HepG2 (cell line): ENCODE data around the gene MPIG6B. TPM values are rescaled to one million over a fixed set of nuclear protein-coding genes. Genes with fewer than 3 reads are reported as not detected.

Experiments used
- ATAC-seq: fragments of 200-7000 bp; cut with Tn5 transposase; 3 replicates; pipeline ENCODE4 v1.9.1; 2020; ENCODE audit warnings: mild to moderate bottlenecking, moderate library complexity
- BruUV-seq: library from RNA; stranded (reverse); fragments of 400-500 nt; replicated peaks from 2 replicates; lab custom pipeline; 2021; lab: Mats Ljungman, UMichigan
- CTCF ChIA-PET: fragments of 300-600 bp; formaldehyde crosslinking; extraction: SDS; loops from one replicate; lab custom pipeline; 2021; ENCODE audit warnings: low total read pairs, inconsistent platforms, low intra/inter-chr PET ratio; lab: Yijun Ruan, JAX
- POLR2A ChIA-PET: fragments of 350-600 bp; sonication (Branson Sonifier 250); formaldehyde crosslinking; loops from one replicate; lab custom pipeline; 2020; ENCODE audit warnings: antibody characterized with exemption, inconsistent platforms; lab: Yijun Ruan, JAX
- DNase-seq: peaks from one replicate; pipeline ENCODE4 v3.0.0-alpha.2; 2015; ENCODE audit warnings: low spot score
- FAIRE-seq: peaks from 3 replicates; lab custom pipeline; 2011; peaks lifted over from hg19 to GRCh38; lab: Jason Lieb, UNC
- H2AFZ ChIP-seq: one replicate; pipeline ENCODE4 v1.6.1; 2011; ENCODE audit warnings: low read length, inconsistent platforms
- H3K27ac ChIP-seq: fragments of 300-600 bp; 3 replicates; pipeline ENCODE4 v1.8.0; 2011; ENCODE audit warnings: mixed run types, mild to moderate bottlenecking, mixed read lengths, low read length, inconsistent platforms; ENCODE audit not compliant: insufficient read depth; ENCODE audit errors: extremely low read length
- H3K27me3 ChIP-seq, 2 experiments: fragments of 200-600 bp in 1 of 2; 2 replicates in 1 of 2; 3 replicates in 1 of 2; pipeline versions ENCODE4 v1.6.0 to v1.8.0; 2011; ENCODE audit warnings: low read length in 2 of 2, mild to moderate bottlenecking in 2 of 2, moderate library complexity in 2 of 2, inconsistent platforms in 1 of 2; ENCODE audit not compliant: insufficient read depth in 2 of 2, control insufficient read depth in 1 of 2
- H3K36me3 ChIP-seq, 2 experiments: fragments of 200-600 bp in 1 of 2; replicated peaks in 1 of 2; 2 replicates in 1 of 2; 3 replicates in 1 of 2; pipeline versions ENCODE4 v1.5.1 to v1.8.0; 2011; ENCODE audit warnings: low read length in 2 of 2, inconsistent platforms in 1 of 2; ENCODE audit not compliant: insufficient read depth in 2 of 2, control insufficient read depth in 1 of 2
- H3K4me1 ChIP-seq: 2 replicates; pipeline ENCODE4 v1.5.1; 2012; ENCODE audit warnings: low read length, inconsistent platforms; ENCODE audit not compliant: insufficient read depth
- H3K4me2 ChIP-seq: 2 replicates; pipeline ENCODE4 v1.6.0; 2011; ENCODE audit warnings: low read depth, low read length, inconsistent platforms
- H3K4me3 ChIP-seq, 3 experiments: fragments of 200-600 bp in 1 of 3; sonication (generic), shearing (Covaris generic) in 1 of 3; replicated peaks in 1 of 3; 2 replicates each; pipeline ENCODE4 v1.5.1; 2011 to 2016; ENCODE audit warnings: low read length in 3 of 3, inconsistent platforms in 2 of 3, low read depth in 2 of 3, mild to moderate bottlenecking in 2 of 3, control low read depth in 1 of 3, mixed read lengths in 1 of 3; ENCODE audit not compliant: insufficient read depth in 1 of 3
- H3K79me2 ChIP-seq: one replicate; pipeline ENCODE4 v1.6.1; 2011; ENCODE audit warnings: low read length, inconsistent platforms; ENCODE audit not compliant: insufficient read depth
- H3K9ac ChIP-seq: 2 replicates; pipeline ENCODE4 v1.6.0; 2011; ENCODE audit warnings: mild to moderate bottlenecking, low read depth, low read length, inconsistent platforms; ENCODE audit not compliant: insufficient read depth
- H3K9me3 ChIP-seq: 2 replicates; pipeline ENCODE4 v1.5.1; 2012; ENCODE audit warnings: mild to moderate bottlenecking, low read length
- H4K20me1 ChIP-seq: 2 replicates; pipeline ENCODE4 v1.6.0; 2011; ENCODE audit warnings: inconsistent platforms, mild to moderate bottlenecking, low read length, moderate library complexity; ENCODE audit not compliant: insufficient read depth
- ELK4 ChIP-seq: sonication (generic); formaldehyde crosslinking; IDR thresholded peaks from 2 replicates; pipeline ENCODE4 v1.9.0; 2021; ENCODE audit warnings: missing genetic modification reagents, borderline replicate concordance
- HIC2 ChIP-seq: sonication (generic); formaldehyde crosslinking; IDR thresholded peaks from 2 replicates; pipeline ENCODE4 v1.9.0; 2022; ENCODE audit warnings: low read depth, missing genetic modification reagents
- KMT2A ChIP-seq: sonication (generic); formaldehyde crosslinking; IDR thresholded peaks from 2 replicates; pipeline ENCODE4 v1.4.0; 2020; ENCODE audit warnings: missing genetic modification reagents
- RFXANK ChIP-seq: IDR thresholded peaks from 2 replicates; pipeline ENCODE4 v1.6.1; 2016
- SALL1 ChIP-seq: sonication (generic); formaldehyde crosslinking; IDR thresholded peaks from 2 replicates; pipeline ENCODE4 v1.8.0; 2022; ENCODE audit warnings: mild to moderate bottlenecking, missing genetic modification reagents
- ZBTB20 ChIP-seq: sonication (generic); formaldehyde crosslinking; IDR thresholded peaks from 2 replicates; pipeline ENCODE4 v1.8.1; 2023; ENCODE audit warnings: missing genetic modification reagents, low read depth, mild to moderate bottlenecking, borderline replicate concordance
- ZBTB42 ChIP-seq: sonication (generic); formaldehyde crosslinking; IDR thresholded peaks from 2 replicates; pipeline ENCODE4 v1.5.0; 2020; ENCODE audit warnings: mild to moderate bottlenecking, missing genetic modification reagents
- ZNF430 ChIP-seq: sonication (generic); formaldehyde crosslinking; IDR thresholded peaks from 2 replicates; pipeline ENCODE4 v1.9.0; 2021; ENCODE audit warnings: mild to moderate bottlenecking, missing genetic modification reagents
- WGBS: methylation state at CpG from one replicate; pipeline ENCODE4 v1.1.6; 2017; ENCODE audit warnings: low lambda C conversion rate; 5-methylcytosine and 5-hydroxymethylcytosine counted together
- in situ Hi-C: cut with HindIII; loops from 2 replicates; pipeline ENCODE4 v1.10.0; 2017; ENCODE audit warnings: low pct_unique_long_range_greater_than_20kb; ENCODE audit not compliant: extremely low pct_ligation_motif_present
- intact Hi-C: fragments of 100-400 bp; cut with micrococcal nuclease; formaldehyde crosslinking; loops from one replicate; pipeline ENCODE4 v1.10.0; 2022; ENCODE audit not compliant: unreplicated experiment
- polyA plus RNA-seq, 8 experiments: library from polyadenylated mRNA; depleted of rRNA in 3 of 8; stranded (reverse) in 7 of 8; unstranded in 1 of 8; fragments of >200 nt; fragmentation: Illumina TruSeq in 4 of 8; extraction: Trizol in 4 of 8; gene quantifications; 2 replicates each; pipeline versions ENCODE4 v1.2.1 to v1.2.3, GENCODE V29; 2011 to 2016; ENCODE audit warnings: low read depth in 4 of 8, missing spikeins in 1 of 8, mixed read lengths in 1 of 8; ENCODE audit not compliant: insufficient read depth in 1 of 8
- total RNA-seq, 5 experiments: library from RNA; depleted of rRNA; stranded (reverse); fragments of >200 nt; fragmentation: Illumina TruSeq; extraction: Trizol; gene quantifications; 2 replicates each; pipeline ENCODE4 v1.2.3, GENCODE V29; 2016; ENCODE audit warnings: low read depth in 1 of 5

The MPIG6B gene
- total and polyA plus RNA-seq, 2 of the 13 experiments (the other 11 are each of a cell fraction or from before 2014, with no cell fraction given) = not detected

GRCh38 chr6:31701666-31702404 lies 21.3 kb upstream of the MPIG6B start (continued):
- TF ChIP-seq HIC2 (CRISPR knock-in tag) (no peak), SALL1 (CRISPR knock-in tag) (0 out of 2 replicates have a peak, but pooled peaks have one; percentile 10), ZBTB20 (CRISPR knock-in tag) (no peak), ZNF430 (CRISPR knock-in tag) (0 out of 2 replicates have a peak, but pooled peaks have one; percentile 12), ELK4 (CRISPR knock-in tag) (no peak)

GRCh38 chr6:31702405-31702818 lies 20.8 kb upstream of the MPIG6B start:
- Histone ChIP-seq H3K4me3 (peak overlapping the region; percentile 71 to 84 (median 81)), H3K27ac (peak overlapping the region; percentile 85), H3K4me2 (peak overlapping the region; percentile 99), H3K9ac (peak overlapping the region; percentile 95), H3K36me3 (peaks cover 4 to 7% of the 10 kb centered on the region in 2 experiments; a peak in 3 of 5 replicates), H3K27me3 (peaks cover 0 to 2% of the 10 kb centered on the region in 2 experiments; a peak in 2 of 5 replicates), H3K9me3 (no peaks in the 10 kb centered on the region), H3K4me1 (peaks cover 39% of the 10 kb centered on the region), H4K20me1 (no peaks in the 10 kb centered on the region), H2AFZ (peak overlapping the region; percentile 48), H3K79me2 (peaks cover 22% of the 10 kb centered on the region)
- FAIRE-seq (no peak), DNase-seq (no peak), ATAC-seq (peak; percentile 31)
- intact Hi-C loops = loop anchor here (2.0 to 5.0 kb wide), 2 partner anchors 22 to 35 kb away; partner anchors contain the start of genes CLIC1 and LY6G5C
- in situ Hi-C loops = no loop called here
- 5% methylated on average over 10 of the region's 10 CpGs for WGBS
- POLR2A ChIA-PET = interaction anchor here (0.6 to 2.7 kb wide), 21 partner anchors 10 to 439 kb away, joined by 3 to 57 read pairs (median 6); partner anchors contain the start of genes APOM, C6orf47, CLIC1 and CSNK2B
- CTCF ChIA-PET = no interaction called here
- BruUV-seq = no TSS peak
- TF ChIP-seq ZBTB42 (CRISPR knock-in tag) (0 out of 2 replicates have a peak, but pooled peaks have one; percentile 5), RFXANK (no peak), KMT2A (CRISPR knock-in tag) (peak; percentile 10; the same call in 1 of the 2 replicates)
